GM21367 (cell line): ENCODE results near the gene JAZF1.

Experiments used
- ATAC-seq: cut with Tn5 transposase; IDR thresholded peaks from one replicate; pipeline ENCODE4 v1.9.1; 2021; ENCODE audit not compliant: unreplicated experiment

Gene JAZF1

DNA sequence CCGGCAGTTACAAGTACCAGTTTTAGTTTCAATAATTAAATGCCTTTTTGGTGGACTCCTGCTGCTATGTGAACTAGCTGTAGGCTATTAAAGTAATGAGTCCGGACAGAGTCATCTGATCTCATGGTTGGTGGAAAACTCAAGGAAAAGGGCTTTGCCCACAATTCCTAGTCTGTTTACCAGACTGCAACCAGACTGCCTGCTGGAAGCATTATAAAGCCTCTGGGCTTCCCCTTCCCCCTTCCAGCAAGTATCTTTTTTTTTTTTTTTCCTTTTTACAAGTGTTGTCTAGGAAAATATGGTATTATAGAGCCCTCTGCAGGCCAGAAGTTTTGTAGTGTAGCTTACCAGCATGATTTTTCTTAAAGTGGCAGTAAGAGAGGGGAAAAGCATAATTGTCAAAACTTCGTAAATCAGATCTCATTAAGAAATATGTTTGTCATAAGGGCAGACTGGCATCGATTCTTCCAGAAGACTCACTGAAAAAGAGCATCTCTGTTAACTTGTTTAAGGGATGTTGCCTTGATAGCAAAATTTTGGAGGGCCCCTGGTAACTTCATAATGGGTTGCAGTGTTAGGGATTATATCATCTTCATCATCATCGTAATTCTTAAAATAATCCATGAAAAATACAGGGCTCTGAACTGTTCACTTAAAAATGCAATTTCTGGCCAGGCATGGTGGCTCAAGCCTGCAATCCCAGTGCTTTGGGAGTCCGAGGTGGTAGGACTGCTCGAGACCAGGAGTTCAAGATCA, 259.3 kb downstream of the JAZF1 start:
- ATAC-seq = peak; percentile 50

DNA sequence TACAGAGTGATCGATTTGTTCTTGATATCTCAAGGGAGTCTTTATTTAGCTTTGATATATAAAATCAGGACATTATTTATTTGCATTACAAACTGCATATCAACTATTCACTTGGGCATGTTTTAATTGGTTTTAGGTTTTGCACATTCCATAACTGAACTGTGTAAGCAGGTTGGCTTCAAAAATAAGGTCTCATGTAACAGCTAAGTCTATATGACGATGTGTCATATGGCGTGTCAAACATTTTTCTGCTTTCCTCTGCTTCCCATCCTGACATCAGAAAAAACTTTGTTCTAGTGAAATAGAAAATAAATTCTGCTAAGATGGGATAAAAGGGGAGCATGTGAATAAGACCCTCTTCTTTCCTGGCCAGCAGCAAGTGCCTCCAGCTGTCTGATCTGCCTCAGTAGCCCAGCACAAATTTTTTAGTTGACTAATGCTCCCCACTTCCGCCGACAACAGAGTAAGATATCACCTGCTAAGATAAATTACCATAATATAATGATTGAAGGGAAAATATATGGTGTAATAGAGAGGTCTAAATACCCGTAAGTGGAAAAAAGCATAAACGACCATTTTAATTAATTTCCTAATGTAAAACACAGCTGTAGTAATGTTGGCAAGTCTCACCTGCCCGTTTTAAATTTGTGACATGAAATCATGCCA, 260.2 kb downstream of the JAZF1 start:
- no peak for ATAC-seq

DNA sequence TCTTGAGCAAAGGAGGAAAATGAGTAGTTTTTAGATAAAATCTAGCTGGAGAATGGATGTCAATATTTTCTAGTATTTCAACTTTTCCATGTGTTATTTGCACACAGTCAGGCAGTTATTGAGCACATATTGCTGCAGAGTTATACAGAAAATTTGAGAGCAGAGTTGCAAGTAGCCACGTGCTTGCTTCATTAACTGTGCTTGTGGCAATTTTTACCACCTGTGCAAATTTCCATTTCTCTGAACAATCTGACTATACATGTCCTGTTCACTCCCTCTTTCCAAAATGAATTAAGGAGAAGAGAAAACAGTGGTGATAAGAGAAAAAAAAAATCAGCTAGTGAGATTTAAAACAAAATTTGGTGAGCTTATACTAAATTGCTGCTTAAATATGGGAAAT, 262.1 kb downstream of the JAZF1 start:
- no peak for ATAC-seq

DNA sequence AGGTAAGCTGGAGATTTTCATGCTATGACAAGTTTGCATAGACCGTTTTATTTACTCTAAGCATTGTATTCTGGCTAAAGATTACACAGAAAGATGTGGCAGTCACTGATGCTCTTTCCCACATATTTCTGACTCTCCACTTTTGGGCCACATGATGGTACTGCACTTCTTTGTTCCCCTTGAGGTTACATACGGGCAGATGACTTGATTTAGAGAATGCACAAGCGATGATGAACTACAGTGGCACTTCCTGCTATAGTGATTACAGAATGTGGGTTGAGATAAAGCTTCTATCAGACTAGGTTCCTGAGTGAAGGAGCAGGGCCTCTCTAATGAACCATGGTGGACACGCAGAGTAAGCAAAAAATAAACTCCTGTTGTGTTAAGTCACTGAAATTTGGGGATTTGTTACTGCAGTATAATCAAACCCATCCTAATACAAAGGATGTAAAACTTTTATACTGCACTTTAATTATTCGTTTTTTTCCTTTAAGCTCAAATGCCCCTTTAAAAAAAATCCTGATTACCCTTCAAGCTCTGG, 262.8 kb downstream of the JAZF1 start:
- no peak for ATAC-seq

DNA sequence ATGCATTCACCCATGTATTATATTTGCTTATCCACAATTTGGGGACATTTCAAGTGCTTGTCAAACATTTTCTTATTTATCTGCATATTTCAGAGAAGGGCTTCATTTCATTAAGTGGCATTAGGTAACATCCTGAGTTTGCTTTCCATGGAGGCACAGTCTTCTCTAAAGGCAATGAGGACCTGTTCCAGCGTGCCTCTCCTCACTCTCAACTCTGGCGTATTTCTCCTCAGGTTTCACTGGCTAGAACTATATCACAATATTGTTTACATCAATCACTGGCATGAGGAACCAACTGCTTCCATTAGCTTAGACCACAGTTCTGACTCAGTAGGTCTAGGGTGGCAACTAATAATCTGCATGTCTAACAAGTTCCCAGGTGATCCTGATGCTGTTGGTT, 263.5 kb downstream of the JAZF1 start:
- no peak for ATAC-seq

DNA sequence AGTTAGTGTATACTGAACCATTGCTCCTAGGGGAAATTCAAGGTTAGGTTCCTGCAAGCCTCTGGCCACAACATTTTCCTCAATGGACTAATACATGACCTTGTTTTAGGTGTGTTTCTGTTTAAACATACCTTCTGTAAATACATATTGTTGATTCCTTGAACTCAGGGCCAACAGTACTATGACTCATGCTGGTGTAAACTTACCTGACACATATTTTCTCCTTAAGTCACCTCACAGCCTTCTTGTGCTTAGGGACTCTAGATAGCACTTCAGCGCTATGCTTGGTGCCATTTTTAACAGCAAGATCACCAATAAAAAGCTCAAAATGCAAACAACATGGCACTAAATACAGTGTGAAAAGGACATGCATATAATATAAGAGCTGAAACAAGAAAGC, 264.2 kb downstream of the JAZF1 start:
- no peak for ATAC-seq

DNA sequence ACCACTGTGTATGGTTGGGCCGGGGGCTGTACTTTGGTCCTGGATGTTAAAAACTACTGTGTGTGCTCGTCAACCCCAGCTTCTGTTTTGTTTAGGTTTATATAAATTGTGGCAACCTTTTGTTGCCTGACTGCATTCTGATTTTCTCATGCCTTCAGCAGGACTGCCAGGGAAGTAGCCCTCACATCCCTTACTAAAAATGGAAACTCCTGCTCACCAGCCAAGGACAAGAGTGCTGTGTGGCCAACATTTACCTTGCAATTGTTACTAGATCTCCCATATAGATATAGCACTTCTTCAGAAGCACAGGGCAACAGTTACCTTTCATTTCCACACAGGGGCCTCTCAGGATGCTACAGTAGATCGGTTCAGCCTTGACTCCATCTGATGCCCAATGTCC, 266.2 kb downstream of the JAZF1 start:
- no peak for ATAC-seq

DNA sequence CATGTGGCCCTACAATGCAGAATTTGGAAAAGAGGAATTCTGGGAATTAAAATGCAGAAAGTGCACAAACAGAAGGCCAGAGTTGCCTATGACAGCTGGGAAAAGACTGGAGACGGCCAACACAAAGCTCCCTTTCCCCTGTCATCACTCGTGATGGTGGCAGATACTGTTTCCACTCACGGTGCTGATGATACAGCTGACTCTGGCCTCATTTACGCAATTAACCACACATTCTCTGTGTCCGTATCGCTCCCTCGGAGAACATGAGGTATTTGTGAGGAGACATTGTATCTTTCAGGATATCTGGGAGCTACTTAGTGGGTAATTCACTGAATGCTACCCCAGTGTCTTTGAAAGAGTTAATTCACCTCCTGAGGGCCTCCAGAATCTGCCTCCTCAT, 267.8 kb downstream of the JAZF1 start:
- no peak for ATAC-seq

DNA sequence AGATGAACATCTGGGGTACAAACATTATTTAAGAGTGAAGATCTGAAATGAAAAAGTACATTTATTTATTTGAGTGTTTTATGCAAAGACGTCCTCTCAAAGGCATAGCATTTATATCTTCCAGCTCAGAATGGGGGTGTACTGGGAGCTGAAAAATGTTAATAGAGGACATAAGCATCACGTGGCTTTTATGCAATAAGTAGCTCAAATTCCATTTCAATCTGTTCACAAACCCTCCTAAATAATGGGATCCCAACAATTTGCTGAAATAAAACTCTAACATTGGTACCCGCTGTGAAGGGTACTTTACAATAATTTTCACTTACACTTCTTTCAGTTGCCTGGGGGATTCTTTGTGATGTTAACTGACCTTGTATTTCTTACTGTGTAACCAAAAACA, 268.7 kb downstream of the JAZF1 start:
- ATAC-seq = no peak

DNA sequence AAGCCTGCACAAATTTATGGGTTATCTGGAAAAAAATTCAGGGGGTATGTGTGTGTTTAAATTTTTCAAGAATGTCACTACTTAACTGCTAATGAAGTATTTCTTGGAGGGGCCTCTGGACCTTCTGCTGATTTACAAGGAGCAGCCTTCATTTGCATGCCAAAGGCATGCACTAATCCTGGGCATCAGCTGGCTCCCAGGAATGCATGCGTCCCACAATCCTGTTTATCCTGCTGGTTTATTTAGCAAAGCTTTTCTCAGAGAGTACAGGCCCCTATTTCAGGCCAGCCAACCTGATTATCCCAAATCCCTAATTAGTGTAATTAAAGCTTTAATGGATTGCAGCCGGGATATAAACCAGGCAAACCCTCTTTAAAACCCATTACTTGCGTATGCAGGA, 270.3 kb downstream of the JAZF1 start:
- ATAC-seq = no peak

DNA sequence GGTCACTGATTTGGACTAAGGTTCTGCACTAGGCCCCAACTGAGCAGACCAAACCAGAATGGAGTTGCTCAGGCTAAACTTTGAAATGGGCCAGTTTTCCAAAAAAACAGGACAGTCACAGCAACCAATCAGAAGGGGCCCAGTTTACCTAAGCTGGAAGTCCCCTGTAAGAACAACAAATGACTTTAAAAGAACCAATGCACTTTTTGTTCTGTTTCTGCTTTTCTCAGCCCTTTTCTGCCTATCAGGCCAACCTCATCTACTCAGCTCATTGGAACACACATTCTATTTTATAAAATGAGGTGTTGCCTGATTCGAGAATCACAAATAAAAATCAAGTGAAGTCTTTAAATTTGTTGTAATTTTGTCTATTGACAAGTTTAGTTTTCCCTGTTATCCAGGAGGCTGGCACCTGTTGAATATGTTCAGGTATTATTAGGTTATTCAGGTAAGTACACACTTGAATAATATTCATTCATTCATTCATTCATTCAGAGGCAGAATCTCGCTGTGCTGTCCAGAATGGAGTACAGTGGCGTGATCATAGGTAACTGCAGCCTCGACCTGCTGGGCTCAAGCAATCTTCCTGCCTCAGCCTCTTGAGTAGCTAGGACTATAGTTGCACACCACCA, 271.9 kb downstream of the JAZF1 start:
- ATAC-seq = no peak

DNA sequence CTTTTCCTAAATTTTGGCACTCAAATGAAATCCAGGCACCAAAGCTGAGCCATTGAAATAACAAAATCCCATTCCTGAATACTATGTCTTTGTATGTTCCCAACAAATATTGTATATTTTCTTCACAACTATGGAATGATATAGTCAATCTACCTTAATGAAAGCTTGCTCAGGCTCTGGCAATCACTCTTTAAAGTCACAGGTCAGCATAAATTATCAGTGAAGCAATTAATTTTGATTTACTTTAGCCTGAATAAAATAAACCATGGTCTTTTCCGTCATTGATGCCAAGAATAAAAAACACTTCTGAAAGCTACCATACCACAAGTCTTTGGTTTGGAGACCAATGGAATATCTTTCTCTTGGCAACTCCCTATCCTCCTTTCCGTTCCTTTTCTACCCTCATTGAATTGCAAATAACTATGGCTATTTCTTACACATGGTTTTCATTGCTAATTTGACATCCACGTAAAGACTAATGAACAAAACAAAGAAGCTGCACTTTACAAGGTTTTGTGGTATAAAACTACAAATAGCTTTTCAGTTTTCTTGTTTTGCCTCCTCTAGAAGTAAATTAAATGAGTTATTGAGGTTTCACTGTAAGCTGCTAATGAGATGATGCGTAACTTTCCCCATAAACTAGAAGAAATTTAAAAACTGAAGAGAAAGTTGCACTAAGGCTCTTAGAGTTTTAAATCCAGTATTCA, 274.1 kb downstream of the JAZF1 start:
- no peak for ATAC-seq

DNA sequence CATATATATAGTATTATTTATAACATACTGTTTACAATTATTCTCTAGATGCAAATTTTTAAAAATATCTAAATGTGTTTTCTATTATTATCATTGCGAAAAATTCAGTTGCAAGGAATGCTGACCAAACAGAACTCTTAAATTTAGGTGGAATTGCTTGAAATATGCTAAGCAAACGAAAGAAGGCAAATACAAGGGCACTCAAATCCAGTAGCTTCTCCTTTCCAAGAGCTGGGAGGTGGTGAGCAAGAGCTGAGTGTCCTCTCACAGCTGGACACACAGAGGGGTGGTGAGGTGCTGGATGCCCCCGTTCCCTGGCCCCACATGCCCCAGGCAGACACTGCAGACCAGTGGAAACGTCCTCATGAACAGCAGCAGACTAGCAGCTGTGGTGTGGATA, 274.6 kb downstream of the JAZF1 start:
- ATAC-seq = no peak

DNA sequence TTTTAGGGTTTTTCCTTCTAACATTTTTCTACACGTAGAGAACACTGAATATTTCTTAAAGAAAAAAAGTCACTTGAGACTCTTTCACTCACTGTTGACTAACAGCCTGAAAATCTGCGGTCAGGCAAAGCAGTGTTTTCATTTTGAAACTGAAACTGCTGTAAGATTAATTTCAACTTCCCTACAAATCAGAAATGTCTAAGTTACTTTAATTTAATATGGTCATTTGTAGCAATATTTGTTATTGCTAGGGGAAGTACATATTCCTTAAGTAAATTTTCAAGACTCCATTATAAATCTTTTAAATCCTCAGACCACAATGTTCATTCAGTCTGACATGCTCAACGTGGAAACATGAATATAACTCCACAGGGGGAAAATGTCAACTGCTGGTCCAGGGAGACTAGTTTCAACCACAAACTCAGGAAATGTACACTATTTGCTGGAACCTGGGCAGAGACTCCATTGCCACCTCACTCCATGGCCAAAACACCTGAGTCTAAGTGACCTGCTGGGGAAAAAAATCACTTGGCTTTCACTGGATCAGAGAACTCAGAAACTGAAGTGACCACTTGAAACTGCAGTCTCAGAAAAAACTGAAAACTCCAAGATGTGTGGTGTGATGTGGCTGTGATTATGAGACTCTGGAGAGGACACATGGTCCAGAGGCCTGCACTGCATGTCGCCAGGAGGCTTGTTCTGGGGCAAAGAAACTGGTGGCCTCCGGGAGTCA, 279.4 kb downstream of the JAZF1 start:
- peak; percentile 75 for ATAC-seq

DNA sequence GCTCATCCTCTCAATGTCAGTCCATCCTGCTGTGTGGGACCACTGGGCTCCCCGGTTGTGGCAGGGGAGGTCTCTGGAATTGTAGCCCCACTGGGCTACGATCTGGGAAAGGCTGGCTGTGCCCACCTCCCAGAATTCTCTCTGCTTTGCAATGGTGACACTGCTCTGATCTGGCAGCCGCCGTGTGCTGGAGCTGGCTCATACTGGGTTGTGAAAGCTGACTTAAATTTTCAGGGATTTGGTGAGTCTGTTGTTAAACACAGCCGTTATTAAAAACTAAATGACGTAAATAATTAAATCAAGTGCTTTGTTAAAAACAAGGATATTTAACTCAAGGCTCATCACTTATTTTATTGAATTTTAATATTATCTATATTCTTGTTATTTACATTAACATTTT, 280.6 kb downstream of the JAZF1 start:
- ATAC-seq = no peak

DNA sequence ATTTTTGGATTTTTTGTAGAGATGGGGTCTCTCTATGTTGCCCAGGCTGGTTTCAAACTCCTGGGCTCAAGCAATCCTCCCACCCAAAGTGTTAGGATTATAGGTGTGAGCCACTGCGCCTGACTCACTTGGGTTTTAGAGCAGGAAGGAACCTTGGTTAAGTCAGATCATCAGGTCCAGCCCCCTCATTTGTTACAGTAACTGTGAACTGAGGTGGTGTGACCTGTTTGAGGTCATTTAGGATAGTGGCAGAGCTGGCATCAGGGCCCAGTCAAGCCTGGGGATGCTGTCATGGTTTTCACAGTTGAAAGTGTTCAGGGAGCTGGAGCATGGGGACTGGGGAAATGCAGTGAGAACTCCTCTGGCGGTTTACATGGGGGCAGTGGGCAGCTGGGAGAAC, 281.0 kb downstream of the JAZF1 start:
- ATAC-seq = no peak

DNA sequence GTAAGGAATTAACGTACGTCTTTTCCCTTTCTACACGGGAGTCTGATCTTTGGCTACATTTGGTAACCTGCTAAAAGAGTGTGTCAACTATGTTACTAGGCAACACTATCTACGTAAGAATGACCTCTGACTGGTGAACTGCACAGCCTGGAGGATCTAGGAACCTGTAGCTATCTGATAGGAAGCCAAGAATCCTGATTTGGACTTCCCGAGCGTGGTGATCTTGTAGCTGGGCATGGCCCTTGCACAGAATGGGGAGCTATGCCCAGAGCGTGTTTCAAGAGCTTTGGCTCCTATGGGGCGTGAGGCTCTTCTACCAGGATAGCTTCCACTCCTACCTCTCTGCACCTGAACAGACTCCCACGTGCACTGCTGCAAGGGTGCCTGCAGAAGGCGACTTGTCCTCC, 283.2 kb downstream of the JAZF1 start:
- ATAC-seq = no peak

DNA sequence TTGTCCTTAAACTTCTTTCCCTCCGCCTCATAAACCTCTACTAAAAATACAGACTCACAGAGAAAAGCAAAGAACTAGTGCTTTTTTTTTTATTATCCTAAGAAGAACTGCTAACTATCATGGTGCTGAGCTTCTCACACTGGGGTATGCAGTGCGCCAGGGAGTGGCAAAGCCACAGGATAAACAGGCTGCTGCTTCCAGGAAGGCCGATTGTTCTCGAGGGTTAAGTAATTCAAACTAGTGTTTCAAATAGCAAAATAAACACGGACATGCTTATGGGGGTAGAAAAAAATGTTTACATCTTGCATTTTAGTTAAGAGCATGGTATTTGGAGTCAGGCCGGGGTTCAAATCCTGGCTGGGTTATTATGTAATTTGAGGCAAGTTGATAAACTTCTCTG, 283.6 kb downstream of the JAZF1 start:
- no peak for ATAC-seq

DNA sequence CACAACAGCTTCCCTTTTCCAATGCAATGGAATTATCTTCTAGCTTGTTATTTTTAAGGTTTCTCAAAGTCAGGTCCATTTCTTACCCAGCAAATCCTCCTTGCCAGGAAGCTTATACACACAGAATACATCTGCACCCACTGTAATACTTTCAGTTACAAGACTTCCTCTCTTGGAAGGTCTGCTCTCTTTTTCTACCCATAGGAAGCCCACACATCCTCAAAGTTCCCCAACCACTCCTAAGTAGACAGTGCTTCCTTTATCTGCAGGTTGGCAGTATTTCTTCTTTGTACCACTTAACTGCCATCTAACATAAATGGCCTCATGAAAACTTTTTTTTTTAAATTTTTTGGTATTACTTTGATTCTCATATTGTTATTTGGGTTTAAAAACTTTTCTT, 285.0 kb downstream of the JAZF1 start:
- ATAC-seq = no peak

DNA sequence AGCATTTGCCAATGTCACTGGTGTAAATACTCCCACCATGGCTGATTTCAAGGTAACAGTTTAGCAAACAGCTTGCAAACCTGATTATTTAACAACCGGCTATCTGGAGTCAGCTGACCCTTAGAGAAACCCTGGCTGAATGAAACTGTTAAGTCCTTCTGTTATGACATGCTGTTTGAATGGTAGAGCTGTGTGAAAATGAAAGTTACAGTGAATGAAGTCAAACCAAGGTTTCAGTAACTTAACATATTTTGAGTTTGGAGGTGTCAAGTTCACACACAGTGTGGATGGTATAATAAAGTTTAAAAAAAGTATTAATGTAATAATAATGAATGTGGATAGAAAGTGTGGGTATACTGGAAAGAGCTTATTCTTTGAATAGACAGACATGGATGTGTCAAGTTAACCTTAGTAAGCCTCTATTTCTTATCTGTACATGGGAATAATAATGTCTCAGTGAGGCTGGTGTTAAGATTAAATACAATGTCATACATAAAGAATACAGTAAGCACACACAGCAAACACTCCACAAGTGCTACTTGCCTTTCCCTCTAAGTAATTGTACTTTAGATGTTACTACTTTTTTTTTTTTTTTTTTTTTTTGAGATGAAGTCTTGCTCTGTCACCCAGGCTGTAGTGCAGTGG, 290.3 kb downstream of the JAZF1 start:
- ATAC-seq = peak; percentile 99
